WTC11 (cell line): Measurements from ENCODE around the gene SP140.

Experiments used
- ATF1 ChIP-seq: sonication (generic); formaldehyde crosslinking; IDR thresholded peaks from 2 replicates; pipeline ENCODE4 v1.8.1; 2023; ENCODE audit warnings: mild to moderate bottlenecking, moderate library complexity, missing genetic modification reagents
- CREM ChIP-seq: sonication (generic); formaldehyde crosslinking; IDR thresholded peaks from 2 replicates; pipeline ENCODE4 v1.8.1; 2022; ENCODE audit warnings: mild to moderate bottlenecking, missing genetic modification reagents, moderate library complexity
- E2F5 ChIP-seq: sonication (generic); formaldehyde crosslinking; IDR thresholded peaks from 2 replicates; pipeline ENCODE4 v1.8.1; 2022; ENCODE audit warnings: mild to moderate bottlenecking, moderate library complexity, missing genetic modification reagents
- SMAD3 ChIP-seq: sonication (generic); formaldehyde crosslinking; IDR thresholded peaks from 2 replicates; pipeline ENCODE4 v1.8.0; 2022; ENCODE audit warnings: missing genetic modification reagents, mild to moderate bottlenecking, borderline replicate concordance
- TCF7 ChIP-seq: sonication (generic); formaldehyde crosslinking; IDR thresholded peaks from 2 replicates; pipeline ENCODE4 v1.8.0; 2022; ENCODE audit warnings: mild to moderate bottlenecking, low read depth, missing genetic modification reagents, moderate library complexity
- USF2 ChIP-seq: sonication (generic); formaldehyde crosslinking; IDR thresholded peaks from 2 replicates; pipeline ENCODE4 v1.8.1; 2023; ENCODE audit warnings: mild to moderate bottlenecking, missing genetic modification reagents, moderate library complexity
- ZBTB21 ChIP-seq: sonication (generic); formaldehyde crosslinking; IDR thresholded peaks from 2 replicates; pipeline ENCODE4 v1.8.1; 2023; ENCODE audit warnings: mild to moderate bottlenecking, missing genetic modification reagents, borderline replicate concordance
- ZNF121 ChIP-seq: sonication (generic); formaldehyde crosslinking; IDR thresholded peaks from 2 replicates; pipeline ENCODE4 v1.8.0; 2023; ENCODE audit warnings: missing genetic modification reagents
- TF ChIP-seq, protein P1 (sequence below): sonication (generic); formaldehyde crosslinking; IDR thresholded peaks from 2 replicates; pipeline ENCODE4 v1.8.0; 2022; ENCODE audit warnings: mild to moderate bottlenecking, missing genetic modification reagents
- TF ChIP-seq, protein P2 (sequence below): fragments of 200-600 bp; IDR thresholded peaks from 2 replicates; pipeline ENCODE4 v1.8.0; 2022; ENCODE audit warnings: antibody characterized with exemption

DNA sequence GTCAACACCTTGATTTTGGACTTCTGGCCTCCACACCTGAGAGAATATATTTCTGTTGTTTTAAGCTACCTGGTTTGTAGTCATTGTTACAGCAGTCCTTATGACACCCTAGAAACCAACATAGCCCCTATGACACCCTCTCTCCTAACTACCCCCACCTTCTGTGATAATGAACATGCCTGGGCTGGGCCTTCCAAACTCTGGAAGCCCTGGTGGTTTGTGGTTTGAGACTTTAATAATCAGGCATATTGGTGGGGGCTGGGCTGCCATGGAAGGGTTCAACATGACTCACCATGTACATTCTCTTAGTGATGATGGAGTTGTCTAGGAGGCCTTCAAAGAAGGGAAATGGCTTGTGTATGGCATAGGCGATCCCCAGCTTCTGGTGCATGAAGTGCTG, 9.0 kb upstream of the SP140 start:
- no peak for TF ChIP-seq ZBTB21 (CRISPR knock-in tag)
- no peak for TF ChIP-seq TCF7 (CRISPR knock-in tag)
- TF ChIP-seq, protein P1, sequence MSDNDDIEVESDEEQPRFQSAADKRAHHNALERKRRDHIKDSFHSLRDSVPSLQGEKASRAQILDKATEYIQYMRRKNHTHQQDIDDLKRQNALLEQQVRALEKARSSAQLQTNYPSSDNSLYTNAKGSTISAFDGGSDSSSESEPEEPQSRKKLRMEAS (CRISPR knock-in tag), result no peak
- no peak for TF ChIP-seq SMAD3
- TF ChIP-seq, protein P2, sequence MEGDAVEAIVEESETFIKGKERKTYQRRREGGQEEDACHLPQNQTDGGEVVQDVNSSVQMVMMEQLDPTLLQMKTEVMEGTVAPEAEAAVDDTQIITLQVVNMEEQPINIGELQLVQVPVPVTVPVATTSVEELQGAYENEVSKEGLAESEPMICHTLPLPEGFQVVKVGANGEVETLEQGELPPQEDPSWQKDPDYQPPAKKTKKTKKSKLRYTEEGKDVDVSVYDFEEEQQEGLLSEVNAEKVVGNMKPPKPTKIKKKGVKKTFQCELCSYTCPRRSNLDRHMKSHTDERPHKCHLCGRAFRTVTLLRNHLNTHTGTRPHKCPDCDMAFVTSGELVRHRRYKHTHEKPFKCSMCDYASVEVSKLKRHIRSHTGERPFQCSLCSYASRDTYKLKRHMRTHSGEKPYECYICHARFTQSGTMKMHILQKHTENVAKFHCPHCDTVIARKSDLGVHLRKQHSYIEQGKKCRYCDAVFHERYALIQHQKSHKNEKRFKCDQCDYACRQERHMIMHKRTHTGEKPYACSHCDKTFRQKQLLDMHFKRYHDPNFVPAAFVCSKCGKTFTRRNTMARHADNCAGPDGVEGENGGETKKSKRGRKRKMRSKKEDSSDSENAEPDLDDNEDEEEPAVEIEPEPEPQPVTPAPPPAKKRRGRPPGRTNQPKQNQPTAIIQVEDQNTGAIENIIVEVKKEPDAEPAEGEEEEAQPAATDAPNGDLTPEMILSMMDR, result no peak
- no peak for TF ChIP-seq E2F5 (CRISPR knock-in tag)
- no peak for TF ChIP-seq USF2 (CRISPR knock-in tag)
- no peak for TF ChIP-seq CREM (CRISPR knock-in tag)
- TF ChIP-seq ATF1 (CRISPR knock-in tag), result no peak
- TF ChIP-seq ZNF121 (CRISPR knock-in tag), result no peak
